IPS-15b (cell line): ENCODE measurements around the gene ZFP62.

Source experiments
- H3K27me3 ChIP-seq: one replicate; pipeline ENCODE4 v1.6.1; 2013; ENCODE audit warnings: low read length; ENCODE audit not compliant: control insufficient read depth, insufficient read depth
- H3K36me3 ChIP-seq: one replicate; pipeline ENCODE4 v1.6.1; 2013; ENCODE audit warnings: low read length; ENCODE audit not compliant: control insufficient read depth, insufficient read depth
- H3K4me1 ChIP-seq: one replicate; pipeline ENCODE4 v1.6.1; 2013; ENCODE audit warnings: mild to moderate bottlenecking, low read length; ENCODE audit not compliant: control insufficient read depth, insufficient read depth
- H3K4me3 ChIP-seq: one replicate; pipeline ENCODE4 v1.5.1; 2013; ENCODE audit warnings: low read depth, low read length
- H3K9ac ChIP-seq: one replicate; pipeline ENCODE4 v1.6.1; 2013; ENCODE audit warnings: low read depth, mild to moderate bottlenecking, low read length
- H3K9me3 ChIP-seq: one replicate; pipeline ENCODE4 v1.6.1; 2013; ENCODE audit warnings: mild to moderate bottlenecking, low read length; ENCODE audit not compliant: control insufficient read depth, insufficient read depth

The ZFP62 gene

GRCh38 chr5:180811623-180812124 is 49.4 kb downstream of the ZFP62 start:
- Histone ChIP-seq H3K4me1 (peaks cover 13% of the 10 kb centered on the region), H3K27me3 (no peaks in the 10 kb centered on the region), H3K4me3 (peak overlapping the region; percentile 91), H3K36me3 (peaks cover 6% of the 10 kb centered on the region), H3K9ac (peak overlapping the region; percentile 4), H3K9me3 (no peaks in the 10 kb centered on the region)

DNA sequence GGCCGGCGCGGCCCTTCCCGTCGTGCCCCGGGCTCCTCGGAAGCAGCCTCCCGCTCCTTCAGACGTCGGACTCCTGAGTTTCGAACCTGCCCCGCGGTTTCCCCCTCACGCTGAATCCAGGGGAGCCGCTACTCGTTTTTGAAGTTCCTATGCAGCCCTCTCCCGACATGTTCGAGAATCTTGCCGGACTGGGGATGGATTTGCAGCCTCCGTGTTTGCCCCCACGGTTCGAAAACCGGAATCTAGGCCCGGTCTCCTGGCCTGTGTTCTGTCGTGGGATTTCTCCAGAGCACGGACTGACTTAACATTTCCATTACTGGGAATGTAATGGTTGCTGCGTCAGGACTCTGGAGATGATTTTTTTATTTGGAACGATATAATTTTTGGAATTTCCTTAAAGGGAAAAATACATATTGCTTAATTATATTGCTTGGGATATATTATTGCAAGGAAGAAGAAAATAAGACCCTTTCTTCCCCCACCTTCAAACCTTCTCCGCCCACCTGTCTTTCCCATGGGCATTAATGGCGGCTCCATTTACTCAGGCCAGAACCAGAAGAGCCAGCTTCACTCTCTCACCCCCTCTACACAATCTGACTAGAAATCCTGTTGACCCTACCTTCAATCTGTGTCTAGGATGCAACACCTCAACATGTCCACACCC is 50.0 kb downstream of the ZFP62 start:
- Histone ChIP-seq H3K9me3 (no peaks in the 10 kb centered on the region), H3K4me3 (peak overlapping the region; percentile 91), H3K4me1 (peaks cover 13% of the 10 kb centered on the region), H3K9ac (peak overlapping the region; percentile 73), H3K27me3 (no peaks in the 10 kb centered on the region), H3K36me3 (peaks cover 6% of the 10 kb centered on the region)

- Histone ChIP-seq H3K9me3 (no peaks in the 10 kb centered on the region), H3K36me3 (peaks cover 6% of the 10 kb centered on the region), H3K4me3 (peak overlapping the region; percentile 91), H3K9ac (peak overlapping the region; percentile 77), H3K4me1 (peaks cover 13% of the 10 kb centered on the region), H3K27me3 (no peaks in the 10 kb centered on the region)
Observed at GRCh38 chr5:180810210-180810958, 50.7 kb downstream of the ZFP62 start.

DNA sequence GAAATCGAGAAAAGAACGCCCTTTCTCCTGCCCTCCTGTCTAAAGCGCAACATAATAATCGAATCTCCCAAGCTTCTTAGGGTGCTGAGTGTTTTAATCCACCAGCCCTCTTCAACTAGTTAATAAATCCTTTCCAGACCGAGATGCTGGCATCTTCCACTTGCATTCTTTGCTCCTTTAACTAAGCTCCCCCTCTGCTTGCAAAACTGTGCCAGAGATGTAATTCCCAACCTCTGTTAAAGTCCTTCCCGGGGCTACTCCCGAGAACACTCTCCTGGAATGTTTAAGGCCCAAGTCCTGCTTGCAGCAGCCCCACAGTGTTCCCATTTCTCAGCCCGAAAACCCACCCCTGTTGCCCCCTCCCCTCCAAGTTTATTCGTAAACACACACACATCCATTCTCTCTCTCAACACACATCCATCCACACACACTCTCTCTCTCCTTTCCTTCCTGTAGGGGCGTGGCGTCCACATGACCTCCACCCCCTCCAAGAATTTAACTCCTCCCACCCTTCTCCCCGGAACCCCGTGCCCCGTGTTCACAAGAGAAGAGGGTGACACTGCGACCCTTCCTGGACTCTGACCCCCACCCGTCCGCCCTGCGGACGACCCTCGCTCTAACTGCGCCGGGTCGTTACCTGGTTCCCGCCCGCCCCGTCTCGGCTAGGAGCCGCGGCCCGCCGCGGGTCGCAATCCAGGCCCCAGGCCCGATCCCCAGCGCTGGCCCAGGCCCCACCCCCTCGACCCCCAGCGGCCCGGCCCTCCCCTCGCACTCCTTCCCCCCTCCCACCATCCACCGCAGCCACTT is 51.5 kb downstream of the ZFP62 start:
- Histone ChIP-seq H3K9ac (peak overlapping the region; percentile 30), H3K4me3 (peak overlapping the region; percentile 91), H3K27me3 (no peaks in the 10 kb centered on the region), H3K9me3 (no peaks in the 10 kb centered on the region), H3K4me1 (peaks cover 13% of the 10 kb centered on the region), H3K36me3 (peaks cover 6% of the 10 kb centered on the region)

DNA sequence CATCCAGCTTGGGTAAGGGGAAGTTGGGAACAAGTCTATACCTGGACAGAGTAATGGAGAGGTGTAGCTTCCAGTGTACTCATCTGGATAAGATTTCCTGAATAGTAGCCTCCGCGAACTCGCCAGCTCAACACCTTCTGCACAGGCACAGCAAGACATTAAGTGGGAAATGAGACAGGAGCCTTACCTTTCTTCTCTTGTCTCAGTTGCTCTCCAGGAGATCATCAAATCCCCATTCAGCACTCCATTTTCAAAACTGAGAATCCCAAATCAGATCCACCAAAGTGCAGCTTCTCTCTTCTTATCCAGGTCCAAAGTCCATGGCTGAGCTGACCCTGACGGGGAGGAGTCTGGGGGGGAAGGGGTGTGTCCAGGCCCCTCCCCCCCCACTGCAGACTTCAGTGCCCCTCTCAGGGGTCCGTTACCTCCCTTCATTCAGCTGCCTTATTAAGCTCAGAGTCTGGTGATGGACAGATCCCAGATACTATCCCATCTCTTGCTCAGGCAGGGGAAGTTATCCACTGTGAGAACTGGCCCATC is 52.5 kb downstream of the ZFP62 start:
- Histone ChIP-seq H3K9ac (peak overlapping the region; percentile 1), H3K36me3 (peaks cover 6% of the 10 kb centered on the region), H3K4me1 (peaks cover 13% of the 10 kb centered on the region), H3K27me3 (no peaks in the 10 kb centered on the region), H3K4me3 (peak overlapping the region; percentile 91), H3K9me3 (no peaks in the 10 kb centered on the region)

DNA sequence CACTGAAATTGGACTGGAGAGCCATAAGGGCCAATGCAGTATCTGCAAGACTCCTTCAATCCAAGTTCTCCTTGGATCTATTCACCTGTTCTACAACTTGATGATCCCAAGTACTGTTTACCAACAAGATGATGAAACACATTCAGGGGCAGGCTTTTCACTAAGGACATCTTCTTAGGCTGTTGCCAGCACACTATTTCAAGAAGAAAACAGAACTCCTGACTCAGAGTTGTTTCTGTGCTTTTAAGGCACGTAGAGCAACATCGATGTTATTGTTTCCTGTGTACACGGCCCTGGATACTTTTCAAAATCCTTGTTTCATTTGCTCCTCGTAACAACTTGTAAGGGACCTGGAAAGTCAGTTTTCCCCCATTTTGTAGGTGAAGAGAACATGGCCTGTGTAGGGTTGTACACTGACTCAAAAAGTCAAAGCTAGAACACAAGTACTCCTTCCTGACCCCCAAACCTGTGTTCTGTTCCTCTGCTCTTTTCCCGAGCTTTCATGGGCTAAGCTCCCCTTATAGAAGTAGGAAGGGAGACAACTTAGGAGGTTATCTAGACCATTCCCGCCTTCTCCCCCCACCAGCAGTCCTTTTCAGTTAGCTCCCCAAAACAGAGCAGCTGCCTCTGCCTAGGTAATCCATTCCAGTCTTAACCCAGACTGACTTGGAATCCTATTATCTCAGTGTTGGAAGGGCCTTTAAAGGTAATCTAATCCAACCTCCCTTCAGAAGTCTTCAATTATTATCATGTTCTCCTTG is 53.2 kb downstream of the ZFP62 start:
- Histone ChIP-seq H3K4me1 (peaks cover 16% of the 10 kb centered on the region), H3K9me3 (no peaks in the 10 kb centered on the region), H3K36me3 (peaks cover 6% of the 10 kb centered on the region), H3K4me3 (peak overlapping the region; percentile 91), H3K9ac (peak overlapping the region; percentile 1), H3K27me3 (no peaks in the 10 kb centered on the region)

- Histone ChIP-seq H3K27me3 (no peaks in the 10 kb centered on the region), H3K9me3 (no peaks in the 10 kb centered on the region), H3K4me3 (no peak overlapping the region), H3K36me3 (peaks cover 6% of the 10 kb centered on the region), H3K9ac (peak overlapping the region; percentile 32), H3K4me1 (peaks cover 16% of the 10 kb centered on the region)
Observed at GRCh38 chr5:180807046-180807445, 54.0 kb downstream of the ZFP62 start.

- H3K4me3 ChIP-seq = no peak overlapping the region
- peaks cover 6% of the 10 kb centered on the region for H3K36me3 ChIP-seq
- no peak overlapping the region for H3K9ac ChIP-seq
- H3K27me3 ChIP-seq = no peaks in the 10 kb centered on the region
- H3K4me1 ChIP-seq = peaks cover 18% of the 10 kb centered on the region
- H3K9me3 ChIP-seq = no peaks in the 10 kb centered on the region
Observed at GRCh38 chr5:180806351-180807011, 54.6 kb downstream of the ZFP62 start.

DNA sequence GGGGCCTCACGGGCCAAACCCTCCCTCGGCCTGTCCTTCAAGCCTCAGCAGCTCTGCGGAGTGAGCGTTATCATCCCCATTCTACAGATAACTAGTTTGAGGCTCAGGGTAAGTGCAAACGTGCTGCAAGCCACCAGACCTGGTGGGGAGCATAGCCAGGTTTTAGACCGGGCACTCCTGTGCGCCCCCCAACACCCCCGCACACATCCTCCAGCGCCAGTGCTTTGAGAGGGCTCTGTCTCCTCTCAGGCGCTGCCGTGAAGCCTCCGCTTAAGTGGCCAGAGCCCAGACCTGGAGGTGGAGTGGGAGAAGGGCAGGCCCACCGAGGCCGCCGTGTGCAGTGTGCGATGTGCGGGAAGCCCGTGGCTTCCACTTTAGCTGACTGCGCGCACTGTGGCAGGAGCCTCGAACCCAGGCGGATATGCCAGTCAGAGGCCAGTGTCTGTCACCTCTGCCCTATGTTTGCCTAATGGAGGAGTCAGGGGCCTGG is 56.9 kb downstream of the ZFP62 start:
- Histone ChIP-seq H3K36me3 (peaks cover 6% of the 10 kb centered on the region), H3K4me1 (peaks cover 15% of the 10 kb centered on the region), H3K9me3 (no peaks in the 10 kb centered on the region), H3K27me3 (no peaks in the 10 kb centered on the region), H3K4me3 (no peak overlapping the region), H3K9ac (peak overlapping the region; percentile 62)

GRCh38 chr5:180803181-180804128 is 57.6 kb downstream of the ZFP62 start:
- H3K36me3 ChIP-seq = peaks cover 6% of the 10 kb centered on the region
- H3K4me3 ChIP-seq = peak overlapping the region; percentile 50
- H3K9me3 ChIP-seq = no peaks in the 10 kb centered on the region
- H3K27me3 ChIP-seq = no peaks in the 10 kb centered on the region
- peaks cover 11% of the 10 kb centered on the region for H3K4me1 ChIP-seq
- peak overlapping the region; percentile 62 for H3K9ac ChIP-seq
